CD4-positive, alpha-beta T cell (primary cell): Measurements from ENCODE around the gene PPP6R2. TPM values are rescaled to one million over a fixed set of nuclear protein-coding genes. Genes with fewer than 3 reads are reported as not detected.

Experiments
- ATAC-seq: fragments of 200-7000 bp; cut with Tn5 transposase; one replicate; pipeline ENCODE4 v1.10.0; 2022; ENCODE audit warnings: mild to moderate bottlenecking; ENCODE audit not compliant: poor library complexity
- CTCF ChIA-PET: fragments of 350-600 bp; sonication (Branson Sonifier 250); formaldehyde crosslinking; loops from one replicate; lab custom pipeline; 2021; ENCODE audit warnings: antibody characterized with exemption, inconsistent platforms; lab: Charles Lee
- POLR2A ChIA-PET: fragments of 350-600 bp; sonication (Branson Sonifier 250); formaldehyde crosslinking; loops from one replicate; lab custom pipeline; 2021; ENCODE audit warnings: antibody characterized with exemption, inconsistent platforms; lab: Charles Lee
- DNase-seq, 14 experiments: peaks; one replicate each; pipeline ENCODE4 v3.0.0-alpha.2; 2013 to 2020; ENCODE audit warnings: mixed read lengths in 2 of 14
- H3K27ac ChIP-seq, 2 donors: one replicate each; pipeline versions ENCODE4 v1.5.1 to v1.7.0; 2013; ENCODE audit warnings: low read length in 2 of 2, low read depth in 1 of 2, mild to moderate bottlenecking in 1 of 2
- H3K27me3 ChIP-seq, 2 experiments: 1 replicate in 1 of 2; 2 replicates in 1 of 2; pipeline versions ENCODE4 v1.6.1 to v1.7.0; 2013; ENCODE audit warnings: low read length in 2 of 2, control low read depth in 1 of 2, mild to moderate bottlenecking in 1 of 2, moderate library complexity in 1 of 2; ENCODE audit not compliant: insufficient read depth in 2 of 2, control insufficient read depth in 1 of 2
- H3K36me3 ChIP-seq: one replicate; pipeline ENCODE4 v1.6.1; 2013; ENCODE audit warnings: low read length, control low read depth; ENCODE audit not compliant: insufficient read depth
- H3K4me1 ChIP-seq: one replicate; pipeline ENCODE4 v1.6.1; 2013; ENCODE audit warnings: low read length, control low read depth; ENCODE audit not compliant: insufficient read depth
- H3K4me3 ChIP-seq: one replicate; pipeline ENCODE4 v1.5.1; 2013; ENCODE audit warnings: mild to moderate bottlenecking, low read length, moderate library complexity
- H3K9me3 ChIP-seq, 2 experiments: 1 replicate in 1 of 2; 2 replicates in 1 of 2; pipeline versions ENCODE4 v1.6.1 to v1.7.0; 2013; ENCODE audit warnings: low read length in 2 of 2, mild to moderate bottlenecking in 2 of 2, control low read depth in 1 of 2, moderate library complexity in 1 of 2; ENCODE audit not compliant: control insufficient read depth in 1 of 2, insufficient read depth in 1 of 2
- H3K27ac Mint-ChIP-seq: one replicate; pipeline ENCODE4 v1.8.0; 2020; ENCODE audit warnings: mixed read lengths
- H3K27me3 Mint-ChIP-seq: one replicate; pipeline ENCODE4 v1.8.0; 2021; ENCODE audit warnings: mixed read lengths
- H3K36me3 Mint-ChIP-seq: one replicate; pipeline ENCODE4 v1.8.0; 2021; ENCODE audit warnings: low read depth, mixed read lengths
- H3K4me1 Mint-ChIP-seq: one replicate; pipeline ENCODE4 v1.8.0; 2021; ENCODE audit warnings: low read depth, mixed read lengths
- H3K4me3 Mint-ChIP-seq: one replicate; pipeline ENCODE4 v1.8.0; 2020; ENCODE audit warnings: mild to moderate bottlenecking, mixed read lengths
- H3K9me3 Mint-ChIP-seq: one replicate; pipeline ENCODE4 v1.8.0; 2020; ENCODE audit warnings: mixed read lengths
- CTCF ChIP-seq: fragments of 200-600 bp; IDR thresholded peaks from one replicate; pipeline ENCODE4 v1.8.0; 2022; ENCODE audit warnings: antibody characterized with exemption, mild to moderate bottlenecking
- intact Hi-C, 2 experiments: fragments of 100-400 bp; cut with DNase I in 1 of 2; cut with micrococcal nuclease in 1 of 2; formaldehyde crosslinking; loops; one replicate each; pipeline versions ENCODE4 v1.15.1 to v1.9.0; 2023 to 2025; cut with DNase I, micrococcal nuclease
- total RNA-seq, 174 experiments: library from RNA in 2 of 174; stranded (reverse) in 2 of 174; gene quantifications; one replicate each; pipeline ENCODE4 v1.2.3 and lab custom pipeline; 2021 to 2026

Gene PPP6R2
- total RNA-seq, 2 experiments from 2014 or later = 47.1 to 48.0 TPM

GRCh38 chr22:50446708-50447575 is 103.8 kb downstream of the PPP6R2 start:
- H3K9me3 ChIP-seq = no peaks in the 10 kb centered on the region
- H3K27ac Mint-ChIP-seq = no peak overlapping the region
- no peak overlapping the region for H3K4me3 ChIP-seq
- H3K36me3 ChIP-seq = peaks cover 64% of the 10 kb centered on the region
- DNase-seq (peak in 2 of 14 experiments; percentile 0 to 5), ATAC-seq (no peak)
- ChIA-PET POLR2A (interaction anchor here (0.9 kb wide), 1 partner anchor 22 kb away, joined by 4 read pairs; no protein-coding TSS in a partner anchor), CTCF (no interaction called here)
- TF ChIP-seq CTCF = no peak
- H3K27me3 Mint-ChIP-seq = no peaks in the 10 kb centered on the region
- H3K9me3 Mint-ChIP-seq = no peaks in the 10 kb centered on the region
- H3K4me1 ChIP-seq = peaks cover 25% of the 10 kb centered on the region
- peaks cover 75% of the 10 kb centered on the region for H3K36me3 Mint-ChIP-seq
- no peak overlapping the region for H3K4me3 Mint-ChIP-seq
- H3K27me3 ChIP-seq = no peaks in the 10 kb centered on the region
- no peaks in the 10 kb centered on the region for H3K4me1 Mint-ChIP-seq
- intact Hi-C loops = no loop called here
- H3K27ac ChIP-seq = peak overlapping the region in 1 of 2 donors; percentile 13

- H3K27me3 ChIP-seq = no peaks in the 10 kb centered on the region
- no peaks in the 10 kb centered on the region for H3K4me1 Mint-ChIP-seq
- no peak overlapping the region for H3K27ac Mint-ChIP-seq
- H3K9me3 ChIP-seq = no peaks in the 10 kb centered on the region
- H3K9me3 Mint-ChIP-seq = no peaks in the 10 kb centered on the region
- H3K4me3 ChIP-seq = no peak overlapping the region
- no peak for TF ChIP-seq CTCF
- intact Hi-C loops = no loop called here
- H3K27me3 Mint-ChIP-seq = no peaks in the 10 kb centered on the region
- no peak for ATAC-seq
- ChIA-PET CTCF (no interaction called here), POLR2A (interaction anchor here (0.9 kb wide), 1 partner anchor 21 kb away, joined by 4 read pairs; no protein-coding TSS in a partner anchor)
- H3K36me3 Mint-ChIP-seq = peaks cover 74% of the 10 kb centered on the region
- H3K4me1 ChIP-seq = peaks cover 25% of the 10 kb centered on the region
- H3K4me3 Mint-ChIP-seq = no peak overlapping the region
- DNase-seq = peak in 2 of 14 experiments; percentile 0 to 6
- H3K36me3 ChIP-seq = peaks cover 66% of the 10 kb centered on the region
- no peak overlapping the region for H3K27ac ChIP-seq
These were observed 104.7 kb downstream of the PPP6R2 start for GRCh38 chr22:50447576-50448551.

- H3K4me3 ChIP-seq = no peak overlapping the region
- no peak overlapping the region for H3K27ac ChIP-seq
- ATAC-seq (no peak), DNase-seq (no peak)
- Mint-ChIP-seq H3K9me3 (no peaks in the 10 kb centered on the region), H3K4me3 (no peak overlapping the region), H3K4me1 (no peaks in the 10 kb centered on the region), H3K36me3 (peaks cover 79% of the 10 kb centered on the region), H3K27ac (peak overlapping the region; percentile 30), H3K27me3 (no peaks in the 10 kb centered on the region)
- ChIA-PET CTCF (interaction anchor here (0.7 to 2.0 kb wide), 3 partner anchors 18 to 100 kb away, joined by 3 to 5 read pairs (median 3); no protein-coding TSS in a partner anchor), POLR2A (interaction anchor here (1.4 kb wide), 1 partner anchor 17 kb away, joined by 5 read pairs; no protein-coding TSS in a partner anchor)
- H3K27me3 ChIP-seq = no peaks in the 10 kb centered on the region
- peaks cover 2% of the 10 kb centered on the region for H3K4me1 ChIP-seq
- intact Hi-C loops = loop anchor here in 1 of 2 experiments (5.0 kb wide), 1 partner anchor 45 kb away; no protein-coding TSS in a partner anchor
- H3K9me3 ChIP-seq = no peaks in the 10 kb centered on the region
- H3K36me3 ChIP-seq = peaks cover 84% of the 10 kb centered on the region
- no peak for TF ChIP-seq CTCF
These were observed 109.5 kb downstream of the PPP6R2 start for GRCh38 chr22:50452649-50453048.
